WI38 (cell line): Measurements from ENCODE around the gene MYO3B.

ENCODE experiments used
- H3K4me3 ChIP-seq: 2 replicates; pipeline ENCODE4 v1.5.1; 2011; ENCODE audit warnings: low read depth, mild to moderate bottlenecking, control low read depth, low read length
- CTCF ChIP-seq: IDR thresholded peaks from 2 replicates; pipeline ENCODE4 v1.5.1; 2012; ENCODE audit warnings: low read depth, mild to moderate bottlenecking, control low read depth, low read length

MYO3B gene

DNA sequence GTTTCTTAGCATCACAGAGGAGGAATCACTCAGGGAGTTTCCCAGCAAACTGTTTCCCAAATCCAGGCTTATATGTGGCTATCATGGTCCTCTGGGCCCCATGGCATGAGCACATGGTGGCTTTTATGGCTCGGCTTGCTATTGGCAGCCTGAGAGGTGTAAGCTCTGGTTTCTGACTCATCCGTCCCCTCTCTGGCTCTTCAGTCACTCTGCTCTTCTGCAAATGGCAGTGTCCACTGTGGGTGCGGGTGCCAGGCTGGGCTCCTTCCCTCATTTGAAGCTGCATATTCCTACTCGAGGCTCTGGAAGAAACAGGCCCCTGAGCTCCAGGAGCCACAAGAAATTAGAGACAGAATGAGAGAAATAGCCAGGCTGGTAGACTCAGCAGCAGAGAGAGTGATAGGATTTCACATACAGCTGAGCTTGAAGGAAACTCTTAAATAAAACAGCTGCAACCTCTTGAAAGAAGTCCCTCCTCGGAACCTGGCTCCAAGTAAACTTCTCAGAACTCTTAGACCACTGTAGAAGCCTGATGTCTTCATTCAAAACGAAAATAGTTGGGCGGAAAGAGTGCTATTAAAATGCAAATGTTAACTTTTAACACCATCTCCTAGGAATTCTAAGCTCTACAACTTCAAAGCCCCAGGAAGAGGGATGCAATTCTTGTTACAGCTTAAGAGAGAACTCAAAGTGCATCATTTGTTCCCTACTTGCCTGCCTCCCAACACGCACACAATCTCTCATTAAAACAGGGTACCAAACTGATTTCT is 324.6 kb downstream of the MYO3B start:
- TF ChIP-seq CTCF: no peak

DNA sequence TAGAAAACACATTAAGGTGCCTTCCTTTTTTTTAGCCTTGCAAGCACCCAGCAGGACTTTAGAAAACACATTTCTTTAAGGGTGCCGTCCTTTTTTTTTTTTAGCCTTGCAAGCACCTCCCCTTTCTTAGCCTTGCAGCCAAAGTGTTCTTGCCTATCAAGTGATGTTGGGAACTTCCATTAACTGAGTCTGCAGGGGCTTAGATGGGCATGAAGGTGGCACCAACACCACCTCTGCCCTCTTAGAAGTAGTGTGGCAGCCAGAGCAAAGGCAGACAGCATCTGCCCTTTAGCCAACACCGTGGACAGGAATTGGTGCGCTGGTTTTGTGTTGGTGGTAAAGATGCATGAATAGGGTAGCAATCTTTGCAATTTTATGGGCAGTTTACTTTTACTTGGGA is 325.6 kb downstream of the MYO3B start:
- H3K4me3 ChIP-seq: no peak overlapping the region
- no peak for TF ChIP-seq CTCF

More for the DNA sequence above, 324.6 kb downstream of the MYO3B start:
- no peak overlapping the region for H3K4me3 ChIP-seq

- H3K4me3 ChIP-seq: no peak overlapping the region
- TF ChIP-seq CTCF: no peak
These were observed 326.2 kb downstream of the MYO3B start for GRCh38 chr2:170503971-170504809.

GRCh38 chr2:170504810-170505145 is 326.8 kb downstream of the MYO3B start:
- TF ChIP-seq CTCF: no peak
- no peak overlapping the region for H3K4me3 ChIP-seq

GRCh38 chr2:170505631-170506275 is 327.8 kb downstream of the MYO3B start:
- TF ChIP-seq CTCF: no peak
- H3K4me3 ChIP-seq: no peak overlapping the region

DNA sequence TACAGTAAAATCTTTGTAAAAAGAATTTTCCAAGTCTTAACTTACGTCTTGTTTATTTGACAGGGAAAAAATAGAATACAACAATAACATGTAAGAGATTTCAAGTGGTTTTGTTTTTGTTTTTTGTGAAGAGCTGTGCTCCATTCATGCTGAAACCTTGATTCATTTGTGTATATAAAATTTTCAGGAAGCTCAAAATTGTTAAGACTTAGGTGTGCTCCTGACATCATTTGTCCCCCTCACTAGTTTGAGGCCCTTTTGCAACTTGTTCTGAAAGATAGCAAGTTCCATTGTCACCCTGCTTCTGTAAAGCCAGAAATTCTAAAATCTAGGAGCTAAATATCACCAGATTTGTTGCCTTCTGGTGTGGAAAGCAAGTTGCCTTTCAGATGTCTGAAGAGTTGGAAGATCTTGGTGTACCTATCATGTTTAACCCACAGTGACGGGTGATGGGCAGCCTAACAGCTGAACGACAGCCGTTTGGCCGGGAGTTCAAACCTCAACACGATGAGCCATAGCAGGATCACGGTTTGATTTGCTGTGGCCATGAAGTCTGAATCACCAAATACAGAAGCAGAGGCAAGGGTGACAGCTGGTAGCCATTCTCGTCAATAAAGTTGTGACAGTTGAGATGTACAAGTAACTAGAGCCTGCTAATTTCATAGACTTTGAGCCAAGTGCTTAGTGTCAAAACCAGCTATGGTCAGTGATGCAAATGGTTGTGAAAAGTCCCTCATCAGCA is 331.7 kb downstream of the MYO3B start:
- no peak for TF ChIP-seq CTCF

More for the DNA sequence above, 331.7 kb downstream of the MYO3B start:
- H3K4me3 ChIP-seq: no peak overlapping the region
